H1 (cell line): Measurements from ENCODE around the gene GALNT17. TPM values are rescaled to one million over a fixed set of nuclear protein-coding genes. Genes with fewer than 3 reads are reported as not detected.

Source experiments
- CTCF ChIA-PET: fragments of 300-600 bp; sonication (Branson Sonifier 250); formaldehyde crosslinking; loops from one replicate; lab custom pipeline; 2021; ENCODE audit not compliant: partially characterized antibody; lab: Charles Lee
- POLR2A ChIA-PET: fragments of 300-600 bp; sonication (Branson Sonifier 250); formaldehyde crosslinking; loops from one replicate; lab custom pipeline; 2021; ENCODE audit warnings: inconsistent platforms; ENCODE audit not compliant: partially characterized antibody; lab: Charles Lee
- DNase-seq, 2 experiments: peaks; one replicate each; pipeline versions ENCODE4 v3.0.0 to v3.0.0-alpha.2; 2010 to 2022; ENCODE audit warnings: low spot score in 2 of 2, low read depth in 1 of 2, mixed read lengths in 1 of 2
- FAIRE-seq: peaks from 2 replicates; lab custom pipeline; 2011; peaks lifted over from hg19 to GRCh38; lab: Jason Lieb, UNC
- H2AFZ ChIP-seq: 2 replicates; pipeline ENCODE4 v1.8.1; 2012; ENCODE audit warnings: low read length, inconsistent platforms
- H2AK5ac ChIP-seq: 2 replicates; pipeline ENCODE4 v1.6.1; 2013; ENCODE audit warnings: low read depth, low read length
- H2BK120ac ChIP-seq: replicated peaks from 2 replicates; pipeline ENCODE3; 2013; ENCODE audit warnings: low read depth, low read length, inconsistent platforms
- H2BK12ac ChIP-seq: 2 replicates; pipeline ENCODE4 v1.6.1; 2013; ENCODE audit warnings: low read depth, low read length
- H2BK15ac ChIP-seq: 2 replicates; pipeline ENCODE4 v1.6.1; 2013; ENCODE audit warnings: low read length
- H2BK20ac ChIP-seq: 2 replicates; pipeline ENCODE4 v1.6.1; 2013; ENCODE audit warnings: low read length
- H2BK5ac ChIP-seq: 2 replicates; pipeline ENCODE4 v1.6.1; 2013; ENCODE audit warnings: low read depth, low read length
- H3K14ac ChIP-seq: 2 replicates; pipeline ENCODE4 v1.6.1; 2013; ENCODE audit warnings: inconsistent platforms; ENCODE audit not compliant: insufficient read length
- H3K18ac ChIP-seq: 2 replicates; pipeline ENCODE4 v1.6.1; 2013; ENCODE audit warnings: low read length; ENCODE audit errors: extremely low read depth
- H3K23ac ChIP-seq: 2 replicates; pipeline ENCODE4 v1.6.1; 2013; ENCODE audit warnings: inconsistent platforms; ENCODE audit not compliant: insufficient read length
- H3K23me2 ChIP-seq: 2 replicates; pipeline ENCODE4 v1.6.1; 2013; ENCODE audit warnings: low read depth, low read length
- H3K27ac ChIP-seq: 2 replicates; pipeline ENCODE4 v1.6.1; 2011; ENCODE audit warnings: low read depth, low read length, inconsistent platforms
- H3K27me3 ChIP-seq, 4 experiments: replicated peaks in 1 of 4; 1 replicate in 1 of 4; 2 replicates in 3 of 4; pipeline versions ENCODE4 v1.6.1 to v1.8.1; 2011 to 2013; ENCODE audit warnings: low read length in 3 of 4, mild to moderate bottlenecking in 3 of 4, inconsistent platforms in 2 of 4, mixed read lengths in 2 of 4, moderate library complexity in 1 of 4; ENCODE audit not compliant: control insufficient read depth in 3 of 4, insufficient read depth in 3 of 4; ENCODE audit errors: extremely low read depth in 1 of 4
- H3K36me3 ChIP-seq, 4 experiments: 2 replicates each; pipeline versions ENCODE4 v1.6.1 to v1.8.1; 2011 to 2013; ENCODE audit warnings: mild to moderate bottlenecking in 4 of 4, low read length in 3 of 4, moderate library complexity in 2 of 4, control low read depth in 1 of 4, inconsistent platforms in 1 of 4; ENCODE audit not compliant: insufficient read depth in 4 of 4, control insufficient read depth in 2 of 4
- H3K4ac ChIP-seq: replicated peaks from 2 replicates; pipeline ENCODE3; 2013; ENCODE audit warnings: low read length, low read depth, mixed read lengths, inconsistent platforms; ENCODE audit not compliant: insufficient read length
- H3K4me1 ChIP-seq, 4 experiments: replicated peaks in 1 of 4; 1 replicate in 1 of 4; 2 replicates in 3 of 4; pipeline versions ENCODE4 v1.6.1 to v1.8.1; 2011 to 2013; ENCODE audit warnings: low read length in 3 of 4, inconsistent platforms in 2 of 4, mixed read lengths in 1 of 4; ENCODE audit not compliant: insufficient read depth in 4 of 4, control insufficient read depth in 3 of 4
- H3K4me2 ChIP-seq, 2 experiments: 2 replicates each; pipeline versions ENCODE4 v1.6.1 to v1.8.1; 2011 to 2013; ENCODE audit warnings: low read depth in 2 of 2, low read length in 2 of 2, control low read depth in 1 of 2, inconsistent platforms in 1 of 2, mild to moderate bottlenecking in 1 of 2; ENCODE audit not compliant: insufficient read depth in 1 of 2
- H3K4me3 ChIP-seq, 4 experiments: fragments of 200-600, 300-600 bp in 1 of 4; sonication (generic), shearing (Covaris generic), sonication (Bioruptor Twin) in 1 of 4; 2 replicates each; pipeline versions ENCODE4 v1.5.1 to v1.8.1; 2011 to 2016; ENCODE audit warnings: low read length in 4 of 4, low read depth in 3 of 4, control low read depth in 2 of 4, inconsistent platforms in 2 of 4, mild to moderate bottlenecking in 2 of 4, mixed read lengths in 1 of 4, moderate library complexity in 1 of 4; ENCODE audit not compliant: insufficient read depth in 2 of 4; ENCODE audit errors: extremely low read depth in 1 of 4
- H3K56ac ChIP-seq: replicated peaks from 2 replicates; pipeline ENCODE3; 2013; ENCODE audit warnings: low read depth, mild to moderate bottlenecking, mixed read lengths, low read length, inconsistent platforms; ENCODE audit not compliant: insufficient read length
- H3K79me1 ChIP-seq: 2 replicates; pipeline ENCODE4 v1.6.1; 2013; ENCODE audit warnings: low read depth, low read length, control low read depth
- H3K79me2 ChIP-seq, 2 experiments: 2 replicates each; pipeline versions ENCODE4 v1.6.1 to v1.8.1; 2012 to 2013; ENCODE audit warnings: low read length in 2 of 2, mild to moderate bottlenecking in 2 of 2, inconsistent platforms in 1 of 2; ENCODE audit not compliant: insufficient read depth in 2 of 2, control insufficient read depth in 1 of 2
- H3K9ac ChIP-seq, 4 experiments: replicated peaks in 1 of 4; 1 replicate in 1 of 4; 2 replicates in 3 of 4; pipeline versions ENCODE4 v1.6.1 to v1.8.1; 2011 to 2013; ENCODE audit warnings: low read depth in 3 of 4, low read length in 3 of 4, control low read depth in 2 of 4, mild to moderate bottlenecking in 2 of 4, moderate library complexity in 2 of 4, inconsistent platforms in 1 of 4; ENCODE audit errors: extremely low read depth in 1 of 4
- H3K9me3 ChIP-seq, 2 experiments: 2 replicates each; pipeline versions ENCODE4 v1.6.1 to v1.8.1; 2012 to 2013; ENCODE audit warnings: mild to moderate bottlenecking in 2 of 2, moderate library complexity in 2 of 2, control low read depth in 1 of 2, inconsistent platforms in 1 of 2, low read depth in 1 of 2, low read length in 1 of 2, mixed read lengths in 1 of 2; ENCODE audit not compliant: insufficient read depth in 2 of 2
- H4K20me1 ChIP-seq, 2 experiments: replicated peaks in 1 of 2; 2 replicates each; pipeline versions ENCODE3 to v1.8.1; 2011 to 2013; ENCODE audit warnings: inconsistent platforms in 2 of 2, low read length in 2 of 2, mild to moderate bottlenecking in 1 of 2; ENCODE audit not compliant: insufficient read depth in 2 of 2, control insufficient read depth in 1 of 2
- H4K5ac ChIP-seq: 2 replicates; pipeline ENCODE4 v1.6.1; 2013; ENCODE audit warnings: low read length, low read depth, mixed read lengths, inconsistent platforms; ENCODE audit not compliant: insufficient read length
- H4K8ac ChIP-seq: 2 replicates; pipeline ENCODE4 v1.8.0; 2013; ENCODE audit warnings: mild to moderate bottlenecking, moderate library complexity, low read length, inconsistent platforms; ENCODE audit not compliant: insufficient read depth; ENCODE audit errors: extremely low read depth
- H4K91ac ChIP-seq: replicated peaks from 2 replicates; pipeline ENCODE3; 2013; ENCODE audit warnings: low read length, mixed read lengths, inconsistent platforms; ENCODE audit not compliant: insufficient read length
- BCL11A ChIP-seq, 2 experiments: IDR thresholded peaks; one replicate each; pipeline ENCODE4 v1.6.1; 2011; ENCODE audit warnings: low read depth in 2 of 2, low read length in 2 of 2, mild to moderate bottlenecking in 2 of 2
- GABPA ChIP-seq: IDR thresholded peaks from 2 replicates; pipeline ENCODE4 v1.6.1; 2011; ENCODE audit warnings: mild to moderate bottlenecking, low read length, moderate library complexity, borderline replicate concordance; ENCODE audit not compliant: insufficient read depth
- KDM1A ChIP-seq: fragments of 200-600, 300-600 bp; sonication (generic); IDR thresholded peaks from 2 replicates; pipeline ENCODE4 v1.7.1; 2016; ENCODE audit warnings: mild to moderate bottlenecking, low read length, borderline replicate concordance
- POLR2AphosphoS5 ChIP-seq: IDR thresholded peaks from 2 replicates; pipeline ENCODE4 v1.6.1; 2011; ENCODE audit warnings: low read depth, low read length
- RAD21 ChIP-seq, 2 experiments: IDR thresholded peaks in 1 of 2; conservative IDR thresholded peaks in 1 of 2; 2 replicates each; pipeline ENCODE4 v1.6.1; 2011; ENCODE audit warnings: low read depth in 2 of 2, low read length in 2 of 2, improper control_type of control experiment in 1 of 2, inconsistent platforms in 1 of 2, mild to moderate bottlenecking in 1 of 2, moderate library complexity in 1 of 2
- RBBP5 ChIP-seq: IDR thresholded peaks from 2 replicates; pipeline ENCODE4 v1.7.1; 2012; ENCODE audit warnings: low read depth, mild to moderate bottlenecking, inconsistent platforms, low read length, moderate library complexity, borderline replicate concordance
- SIRT6 ChIP-seq: IDR thresholded peaks from one replicate; pipeline ENCODE4 v1.7.1; 2012; ENCODE audit warnings: low read length, inconsistent platforms
- SP2 ChIP-seq: IDR thresholded peaks from 2 replicates; pipeline ENCODE4 v1.6.1; 2012; ENCODE audit warnings: mild to moderate bottlenecking, low read length, inconsistent platforms
- WGBS, 2 experiments: shearing (Covaris generic) in 1 of 2; methylation state at CpG; one replicate each; pipeline versions ENCODE4 v1.1.6 to v1.1.7; 2013 to 2015; ENCODE audit warnings: low lambda C conversion rate in 2 of 2, mixed read lengths in 2 of 2, inconsistent platforms in 1 of 2, low coverage in 1 of 2, missing lambda C conversion rate in 1 of 2; ENCODE audit not compliant: insufficient replicate concordance in 2 of 2, insufficient coverage in 1 of 2, insufficient read length in 1 of 2; ENCODE audit errors: extremely low coverage in 1 of 2, missing lambda C conversion rate in 1 of 2; 5-methylcytosine and 5-hydroxymethylcytosine counted together
- polyA plus RNA-seq, 7 experiments: library from polyadenylated mRNA; depleted of rRNA in 3 of 7; stranded (reverse) in 5 of 7; unstranded in 2 of 7; fragments of >200 nt in 5 of 7; fragments of 200-250 nt in 2 of 7; gene quantifications; 1 replicate in 5 of 7; 2 replicates in 1 of 7; 4 replicates in 1 of 7; pipeline versions ENCODE4 v1.2.1 to v1.2.3, GENCODE V29; 2011 to 2013; ENCODE audit warnings: missing spikeins in 2 of 7, mixed read lengths in 2 of 7
- total RNA-seq: library from RNA; stranded (reverse); fragmentation: NEBNext Ultra II Directional; extraction: Animal tissue kit (Norgen Biotek cat#: 25700); gene quantifications from 2 replicates; pipeline ENCODE4 v1.2.1, GENCODE V29; 2021
- TF ChIP-seq, protein P1 (sequence below): IDR thresholded peaks from 2 replicates; pipeline ENCODE4 v1.6.1; 2012; ENCODE audit warnings: inconsistent platforms

GALNT17 gene
- total and polyA plus RNA-seq, 2 of the 8 experiments (the other 6 are each of a cell fraction or from before 2014, with no cell fraction given), result 37.7 to 47.0 TPM

DNA sequence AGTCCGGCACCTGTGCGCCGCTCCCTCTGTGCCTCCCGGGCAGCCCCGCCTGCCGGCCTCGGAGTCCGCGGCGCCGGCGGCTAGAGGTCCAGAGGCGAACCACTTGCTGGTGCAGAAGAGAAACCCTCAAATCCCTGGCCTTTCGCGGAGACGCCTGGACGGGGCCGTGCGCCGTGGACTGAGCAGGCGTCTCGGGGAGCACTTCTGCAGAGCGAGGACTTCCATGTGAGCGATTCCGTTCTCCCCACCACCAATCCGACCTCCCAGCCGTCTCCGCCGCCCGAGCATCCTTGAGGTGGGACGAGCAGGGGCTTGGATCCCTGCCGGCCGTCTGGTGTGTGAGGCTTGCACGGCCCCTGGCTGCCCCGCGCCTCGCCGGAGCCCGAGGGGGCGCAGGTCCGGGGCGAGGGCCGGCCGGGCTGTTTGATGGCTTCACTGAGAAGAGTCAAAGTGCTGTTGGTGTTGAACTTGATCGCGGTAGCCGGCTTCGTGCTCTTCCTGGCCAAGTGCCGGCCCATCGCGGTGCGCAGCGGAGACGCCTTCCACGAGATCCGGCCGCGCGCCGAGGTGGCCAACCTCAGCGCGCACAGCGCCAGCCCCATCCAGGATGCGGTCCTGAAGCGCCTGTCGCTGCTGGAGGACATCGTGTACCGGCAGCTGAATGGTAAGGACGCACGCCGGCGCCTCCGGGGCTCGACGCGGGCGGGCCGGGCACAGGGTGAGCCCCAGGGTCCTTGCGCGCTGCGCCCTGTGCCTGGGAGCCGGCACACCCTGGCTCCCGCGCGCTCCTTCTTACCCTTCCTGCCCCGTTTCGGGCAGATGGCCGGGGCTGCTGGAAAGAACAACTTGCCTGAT lies 660 bp downstream of the GALNT17 start:
- peaks cover 6 to 18% (median 11%) of the 10 kb centered on the region in 4 experiments; a peak in 6 of 7 replicates for H3K4me1 ChIP-seq
- no peak overlapping the region for H4K5ac ChIP-seq
- no peak overlapping the region for H2AK5ac ChIP-seq
- H3K36me3 ChIP-seq, result peaks cover 0 to 3% (median 0%) of the 10 kb centered on the region in 4 experiments; a peak in 1 of 8 replicates
- no peak overlapping the region for H3K14ac ChIP-seq
- peaks cover 17% of the 10 kb centered on the region for H3K23me2 ChIP-seq
- peak overlapping the region; percentile 70 to 86 (median 80) for H3K4me3 ChIP-seq
- H3K9me3 ChIP-seq, result no peaks in the 10 kb centered on the region
- peaks cover 17% of the 10 kb centered on the region for H3K79me1 ChIP-seq
- peak overlapping the region; percentile 45 to 86 (median 72); a peak in 6 of 7 replicates for H3K9ac ChIP-seq
- H2BK12ac ChIP-seq, result no peak overlapping the region
- H2BK5ac ChIP-seq, result no peak overlapping the region
- H4K20me1 ChIP-seq, result peaks cover 16 to 18% of the 10 kb centered on the region in 2 experiments
- ChIA-PET POLR2A (interaction anchor here (0.9 to 1.8 kb wide), 7 partner anchors 11 to 600 kb away, joined by 3 to 5 read pairs (median 3); no protein-coding TSS in a partner anchor), CTCF (interaction anchor here (0.9 to 1.4 kb wide), 4 partner anchors 13 to 275 kb away, joined by 3 to 4 read pairs (median 3); no protein-coding TSS in a partner anchor)
- H3K27ac ChIP-seq, result no peak overlapping the region
- no peak overlapping the region for H2BK20ac ChIP-seq
- no peak overlapping the region; the same call in 1 of the 2 replicates for H2BK15ac ChIP-seq
- FAIRE-seq, result no peak
- H2BK120ac ChIP-seq, result no peak overlapping the region
- WGBS, 2 experiments, result 2% methylated on average over 85 of the region's 88 CpGs; no CpG with 5 or more reads in 1 of the 2 experiments
- H2AFZ ChIP-seq, result no peak overlapping the region
- DNase-seq, result peak in 1 of 2 experiments; percentile 65
- no peak overlapping the region for H3K56ac ChIP-seq
- H3K4ac ChIP-seq, result no peak overlapping the region
- H3K18ac ChIP-seq, result peak overlapping the region; percentile 78
- H3K23ac ChIP-seq, result no peak overlapping the region
- no peak overlapping the region for H4K91ac ChIP-seq
- no peaks in the 10 kb centered on the region for H3K27me3 ChIP-seq
- peak overlapping the region; percentile 71 for H4K8ac ChIP-seq
- peak overlapping the region; percentile 86 to 90 for H3K4me2 ChIP-seq
- H3K79me2 ChIP-seq, result peaks cover 30 to 58% of the 10 kb centered on the region in 2 experiments
- 0 out of 2 replicates have a peak, but pooled peaks have one; percentile 10 for TF ChIP-seq KDM1A
- peak; percentile 53; the same call in 1 of the 2 replicates for TF ChIP-seq RBBP5
- no peak for TF ChIP-seq SIRT6
- TF ChIP-seq SP2, result no peak
- no peak for TF ChIP-seq POLR2AphosphoS5
- no peak for TF ChIP-seq BCL11A (IDR thresholded peaks at IDR 0.05; ENCODE audit: low read depth in 2 of 2, low read length in 2 of 2)
- TF ChIP-seq RAD21 (IDR thresholded peaks at IDR 0.05 in 1 of 2, conservative IDR thresholded peaks at IDR 0.05 in 1 of 2; ENCODE audit: low read depth in 2 of 2, low read length in 2 of 2), result peak in 1 of 2 experiments; percentile 16; a peak in 1 of 4 replicates
- TF ChIP-seq, protein P1, sequence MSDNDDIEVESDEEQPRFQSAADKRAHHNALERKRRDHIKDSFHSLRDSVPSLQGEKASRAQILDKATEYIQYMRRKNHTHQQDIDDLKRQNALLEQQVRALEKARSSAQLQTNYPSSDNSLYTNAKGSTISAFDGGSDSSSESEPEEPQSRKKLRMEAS, result peak; percentile 27; the same call in 1 of the 2 replicates
- 0 out of 2 replicates have a peak, but pooled peaks have one; percentile 24 for TF ChIP-seq GABPA
